ENCODE measurements around the gene ARRB2.
A peak's percentile ranks its signal among the peaks of the same experiment; 100 is the strongest.

ARRB2 gene

DNA sequence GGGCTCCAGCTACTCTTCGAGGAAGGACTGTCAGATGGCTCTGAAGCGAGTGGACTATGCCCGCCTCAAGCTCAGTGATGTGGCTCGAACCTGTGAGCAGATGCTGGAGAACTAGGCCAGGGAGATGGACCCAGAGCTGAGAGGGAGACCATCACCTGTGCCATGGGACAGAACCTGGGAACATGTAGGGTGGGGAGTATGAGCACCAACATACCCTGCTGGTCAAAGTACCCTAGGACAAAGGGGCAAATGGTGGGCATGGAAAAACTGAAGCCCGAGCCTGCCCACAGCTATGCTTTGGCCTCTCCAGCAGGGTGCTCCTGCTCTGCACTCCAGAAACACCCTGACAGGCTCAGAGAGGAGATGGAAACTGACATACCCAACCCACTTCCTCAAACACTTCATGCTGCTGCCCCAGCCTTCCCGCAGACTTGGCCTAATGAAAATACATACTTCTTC lies 22.7 kb downstream of the ARRB2 start:
- peaks cover 5% of the 10 kb centered on the region for H3K36me3 Mint-ChIP-seq (ENCODE audit: low read depth)
- no peaks in the 10 kb centered on the region for H3K9me3 Mint-ChIP-seq
- H3K27me3 Mint-ChIP-seq, result peaks cover 1% of the 10 kb centered on the region
- peaks cover 65% of the 10 kb centered on the region for H3K4me1 Mint-ChIP-seq (ENCODE audit: low read depth)
- no peak overlapping the region for H3K27ac Mint-ChIP-seq
- H3K4me3 Mint-ChIP-seq, result peak overlapping the region; percentile 96

DNA sequence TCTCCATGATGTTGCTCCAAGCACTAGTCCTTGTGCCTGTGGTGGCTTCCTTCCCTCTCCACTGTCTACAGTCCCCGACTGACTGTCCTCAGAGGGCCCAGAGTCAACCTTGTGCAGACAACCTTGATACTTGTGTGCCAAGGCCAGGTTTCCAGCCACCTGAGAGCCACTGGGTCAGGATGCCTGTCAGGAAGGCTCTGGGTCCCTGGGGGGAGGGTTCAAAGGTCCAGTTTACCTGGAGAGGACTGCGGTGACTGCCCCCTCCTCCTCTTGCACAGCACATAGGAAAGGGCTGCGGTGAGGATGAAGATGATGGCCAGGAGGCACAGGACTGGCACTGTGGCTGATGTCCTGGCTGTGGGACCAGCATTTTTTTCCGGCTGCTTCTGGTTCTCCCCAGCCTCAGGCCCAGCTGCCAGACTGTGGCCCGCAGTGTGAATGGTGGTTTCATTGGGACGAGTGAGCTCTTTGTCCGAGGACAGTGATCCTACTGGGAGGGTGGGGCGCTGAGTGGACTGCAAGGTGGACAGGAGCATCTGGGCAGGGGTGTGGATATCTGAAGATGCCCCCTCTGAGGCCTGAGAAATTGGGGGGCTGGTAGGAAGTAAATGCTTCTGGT lies 24.5 kb downstream of the ARRB2 start:
- Mint-ChIP-seq H3K4me3 (no peak overlapping the region), H3K27me3 (peaks cover 5% of the 10 kb centered on the region), H3K4me1 (ENCODE audit: low read depth) (peaks cover 66% of the 10 kb centered on the region), H3K27ac (no peak overlapping the region), H3K9me3 (no peaks in the 10 kb centered on the region), H3K36me3 (ENCODE audit: low read depth) (peaks cover 5% of the 10 kb centered on the region)

DNA sequence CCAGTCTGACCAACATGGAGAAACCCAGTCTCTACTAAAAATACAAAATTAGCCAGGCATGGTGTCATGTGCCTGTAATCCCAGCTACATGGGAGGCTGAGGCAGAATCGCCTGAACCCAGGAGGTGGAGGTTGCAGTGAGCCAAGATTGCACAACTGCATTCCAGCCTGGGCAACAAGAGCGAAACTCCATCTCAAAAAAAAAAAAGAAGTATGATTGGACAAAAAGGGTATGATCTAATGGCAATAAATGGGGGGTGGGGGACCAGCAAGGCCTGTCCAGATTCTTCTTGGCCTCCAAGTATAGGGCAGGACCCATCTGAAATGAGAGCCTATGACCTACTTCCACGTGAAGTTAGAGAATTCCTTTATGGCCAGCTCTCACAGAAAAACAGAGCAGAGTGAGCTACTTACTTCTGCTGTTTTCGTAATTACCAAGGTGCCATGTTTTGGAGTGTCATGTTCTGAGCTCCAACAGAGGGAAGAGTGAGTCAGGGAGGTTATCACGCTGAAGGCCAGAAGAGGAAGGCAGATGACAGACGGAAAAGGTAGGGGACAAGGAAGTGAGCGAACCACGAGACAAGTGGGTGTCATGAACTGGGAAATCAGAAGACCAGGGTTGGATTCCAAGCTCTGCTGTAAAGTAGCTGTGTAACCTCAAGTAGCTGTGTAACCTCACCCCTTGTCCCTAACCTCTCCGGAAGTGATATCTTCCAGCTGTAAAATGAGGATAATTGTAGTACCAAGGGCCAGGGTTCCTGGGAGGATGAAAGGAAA lies 25.6 kb downstream of the ARRB2 start:
- Mint-ChIP-seq H3K27ac (peak overlapping the region; percentile 4), H3K9me3 (no peaks in the 10 kb centered on the region), H3K36me3 (ENCODE audit: low read depth) (peaks cover 5% of the 10 kb centered on the region), H3K27me3 (peaks cover 14% of the 10 kb centered on the region), H3K4me3 (no peak overlapping the region), H3K4me1 (ENCODE audit: low read depth) (peaks cover 62% of the 10 kb centered on the region)

DNA sequence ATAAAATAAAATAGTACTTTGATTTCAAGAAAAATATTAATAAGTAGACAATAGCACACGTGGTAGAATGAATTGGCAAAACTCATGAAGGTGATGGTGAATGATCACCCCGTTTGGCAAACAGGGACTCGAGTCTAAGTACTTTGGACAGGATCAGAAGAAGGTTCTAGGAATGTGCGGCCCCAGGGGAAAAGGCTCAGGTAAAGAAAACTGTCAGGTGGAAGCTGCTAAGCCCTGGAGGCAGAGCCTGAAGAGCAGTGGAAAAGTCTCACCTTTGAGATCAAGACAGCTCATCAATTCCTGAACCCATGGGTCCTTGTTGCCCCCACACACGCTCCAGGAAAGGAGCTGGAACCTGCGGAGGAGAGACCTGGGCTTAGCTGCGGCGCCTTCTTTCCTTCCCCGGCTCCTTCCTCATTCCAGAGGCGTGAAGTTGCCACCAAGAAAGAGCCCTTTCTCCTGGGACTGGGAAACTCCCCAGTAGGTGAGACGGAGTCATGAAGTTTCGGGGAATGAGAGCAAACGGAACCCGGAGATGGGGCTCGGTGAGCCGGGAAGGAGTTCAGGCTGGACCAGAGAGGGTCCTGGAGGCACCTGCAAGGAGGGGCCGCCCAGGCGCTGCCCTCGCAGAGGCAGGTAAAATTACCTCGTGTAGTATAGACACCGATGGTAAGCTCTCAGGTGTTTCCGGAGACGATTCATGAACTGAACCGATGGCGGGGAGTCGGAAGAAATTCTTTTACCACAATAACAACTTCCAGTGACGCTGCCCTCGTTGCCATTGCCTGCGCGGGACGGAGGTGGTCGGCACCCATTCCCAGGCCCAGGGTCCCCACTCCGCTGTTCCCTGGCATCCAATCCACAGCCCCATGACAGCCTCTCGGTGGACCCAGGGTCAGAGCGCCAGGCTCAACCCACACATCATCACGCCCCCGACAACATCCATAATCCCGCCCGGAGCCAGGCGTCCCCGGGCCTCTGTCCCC lies 28.0 kb downstream of the ARRB2 start:
- Mint-ChIP-seq H3K27ac (peak overlapping the region; percentile 40), H3K27me3 (peaks cover 14% of the 10 kb centered on the region), H3K9me3 (no peaks in the 10 kb centered on the region), H3K4me3 (peak overlapping the region; percentile 72), H3K36me3 (ENCODE audit: low read depth) (no peaks in the 10 kb centered on the region), H3K4me1 (ENCODE audit: low read depth) (peaks cover 44% of the 10 kb centered on the region)

DNA sequence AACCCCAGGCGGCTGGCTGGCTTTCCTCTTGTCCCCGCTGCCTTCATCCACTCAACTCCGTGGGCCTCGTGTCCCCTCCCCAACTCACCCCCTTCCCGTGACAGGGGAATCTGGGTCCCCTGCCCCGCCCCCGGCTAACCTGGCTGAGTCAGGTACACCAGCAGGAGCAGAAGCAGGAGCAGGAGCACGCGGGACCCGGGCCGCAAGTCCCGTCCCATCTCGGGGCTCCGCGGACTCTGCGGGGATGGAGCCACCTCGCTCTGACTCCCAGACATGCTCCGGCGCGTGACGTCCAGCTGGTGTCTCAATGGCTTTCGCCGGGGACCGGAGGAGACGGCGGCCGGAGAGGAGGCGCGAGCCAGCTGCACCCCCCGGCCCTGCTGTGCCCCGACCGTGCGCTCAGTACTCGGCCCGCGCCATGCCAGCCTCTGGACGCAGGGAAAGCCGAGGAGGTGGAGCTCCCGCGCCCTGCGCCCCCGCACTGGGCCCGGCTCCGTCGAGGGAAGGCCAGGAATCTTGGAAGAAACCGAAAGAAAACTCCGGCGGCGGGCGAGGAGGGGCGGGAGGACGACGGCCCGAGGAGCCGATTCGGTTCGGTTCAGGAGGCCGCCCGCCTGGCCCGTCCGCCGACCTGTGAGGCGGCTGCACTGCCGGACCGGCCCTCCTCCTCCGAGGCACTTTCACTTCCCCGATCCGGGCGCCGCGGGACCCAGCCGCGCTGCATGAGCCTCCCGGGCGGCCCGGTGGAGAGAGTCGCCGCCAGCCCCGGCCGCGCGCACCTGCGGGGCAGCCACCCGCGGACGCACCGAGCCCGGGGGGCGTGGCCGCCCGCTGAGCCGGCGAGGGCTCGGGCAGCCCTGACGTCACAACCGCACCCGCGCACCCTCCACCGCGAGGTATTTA lies 28.9 kb downstream of the ARRB2 start, which contains the start of the genes CXCL16 and ZMYND15:
Gene CXCL16 (minus strand): TSS at position 807 of the 903 bp plus-strand sequence. CDS start 589 bp downstream, at position 218.
Gene ZMYND15 (plus strand): TSS at position 712 of the 903 bp plus-strand sequence. CDS start 716 bp downstream, outside the sequence.
- Mint-ChIP-seq H3K36me3 (ENCODE audit: low read depth) (no peaks in the 10 kb centered on the region), H3K27me3 (peaks cover 14% of the 10 kb centered on the region), H3K4me3 (peak within 1 kb of the TSS; percentile 81), H3K4me1 (ENCODE audit: low read depth) (peaks cover 37% of the 10 kb centered on the region), H3K27ac (peak within 1 kb of the TSS; percentile 40), H3K9me3 (no peaks in the 10 kb centered on the region)

DNA sequence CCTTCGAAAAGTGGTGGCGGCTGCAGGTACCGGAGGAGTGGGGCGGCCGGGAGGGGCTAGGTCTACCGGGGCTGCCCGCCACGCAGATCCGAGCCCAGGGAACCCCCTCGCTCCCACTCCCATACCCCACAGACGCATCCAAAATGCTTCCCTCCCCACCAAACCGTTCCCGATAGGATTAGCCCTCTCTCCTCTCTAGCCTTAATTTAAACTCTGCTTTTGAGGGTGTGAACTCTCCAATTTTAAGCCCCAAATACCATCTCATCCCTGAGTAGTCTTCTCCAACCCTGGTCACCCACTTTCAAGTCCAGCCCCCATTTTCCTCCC lies 29.6 kb downstream of the ARRB2 start:
- peak overlapping the region; percentile 81 for H3K4me3 Mint-ChIP-seq
- H3K36me3 Mint-ChIP-seq (ENCODE audit: low read depth), result no peaks in the 10 kb centered on the region
- no peaks in the 10 kb centered on the region for H3K9me3 Mint-ChIP-seq
- H3K27ac Mint-ChIP-seq, result no peak overlapping the region
- peaks cover 14% of the 10 kb centered on the region for H3K27me3 Mint-ChIP-seq
- H3K4me1 Mint-ChIP-seq (ENCODE audit: low read depth), result peaks cover 33% of the 10 kb centered on the region

DNA sequence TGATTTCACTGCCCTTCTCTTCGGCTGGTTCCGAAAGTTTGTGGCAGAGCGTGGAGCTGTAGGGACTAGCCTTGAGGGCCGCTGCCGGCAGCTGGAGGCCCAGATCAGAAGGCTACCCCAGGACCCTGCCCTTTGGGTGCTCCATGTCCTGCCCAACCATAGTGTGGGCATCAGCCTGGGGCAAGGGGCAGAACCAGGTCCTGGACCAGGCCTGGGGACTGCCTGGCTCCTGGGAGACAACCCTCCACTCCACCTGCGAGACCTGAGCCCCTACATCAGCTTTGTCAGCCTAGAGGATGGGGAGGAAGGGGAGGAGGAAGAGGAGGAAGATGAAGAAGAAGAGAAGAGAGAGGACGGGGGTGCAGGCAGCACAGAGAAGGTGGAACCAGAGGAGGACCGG lies 30.2 kb downstream of the ARRB2 start:
- Mint-ChIP-seq H3K27ac (no peak overlapping the region), H3K36me3 (ENCODE audit: low read depth) (no peaks in the 10 kb centered on the region), H3K4me1 (ENCODE audit: low read depth) (peaks cover 33% of the 10 kb centered on the region), H3K4me3 (peak overlapping the region; percentile 81), H3K27me3 (peaks cover 14% of the 10 kb centered on the region), H3K9me3 (no peaks in the 10 kb centered on the region)

DNA sequence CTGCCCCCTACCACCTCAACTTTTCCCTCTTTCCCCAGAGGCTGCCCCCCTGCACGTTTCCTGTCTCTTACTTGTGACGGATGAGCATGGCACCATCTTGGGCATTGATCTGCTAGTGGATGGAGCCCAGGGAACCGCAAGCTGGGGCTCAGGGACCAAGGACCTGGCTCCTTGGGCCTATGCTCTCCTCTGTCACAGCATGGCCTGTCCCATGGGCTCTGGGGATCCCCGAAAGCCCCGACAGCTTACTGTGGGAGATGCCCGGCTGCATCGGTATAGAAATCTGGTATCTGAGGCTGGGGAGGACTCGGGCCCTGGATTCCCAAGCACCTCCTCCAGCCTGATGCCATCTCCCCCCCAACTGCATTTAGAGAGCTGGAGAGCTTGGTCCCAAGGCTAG lies 31.1 kb downstream of the ARRB2 start:
- no peaks in the 10 kb centered on the region for H3K36me3 Mint-ChIP-seq (ENCODE audit: low read depth)
- no peak overlapping the region for H3K4me3 Mint-ChIP-seq
- H3K4me1 Mint-ChIP-seq (ENCODE audit: low read depth), result peaks cover 23% of the 10 kb centered on the region
- no peak overlapping the region for H3K27ac Mint-ChIP-seq
- peaks cover 14% of the 10 kb centered on the region for H3K27me3 Mint-ChIP-seq
- H3K9me3 Mint-ChIP-seq, result no peaks in the 10 kb centered on the region

DNA sequence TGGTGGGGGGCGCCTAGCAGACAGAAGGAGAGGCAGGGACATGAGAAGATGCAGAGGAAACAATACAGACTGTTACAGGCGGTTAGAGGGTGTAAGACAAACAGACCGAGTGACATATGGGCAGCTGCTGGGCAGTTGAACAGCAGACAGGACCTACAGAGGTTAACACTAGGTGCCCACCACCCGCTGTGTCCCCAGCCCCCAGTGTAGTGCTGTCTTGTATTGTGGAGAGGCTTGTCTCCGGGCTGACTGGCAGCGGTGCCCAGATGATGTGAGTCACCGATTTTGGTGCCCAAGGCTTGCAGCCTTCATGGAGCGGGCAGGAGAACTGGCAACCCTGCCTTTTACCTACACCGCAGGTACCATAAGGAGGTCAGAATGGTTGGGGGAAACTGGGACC lies 31.7 kb downstream of the ARRB2 start:
- Mint-ChIP-seq H3K27me3 (peaks cover 14% of the 10 kb centered on the region), H3K4me3 (no peak overlapping the region), H3K27ac (no peak overlapping the region), H3K36me3 (ENCODE audit: low read depth) (no peaks in the 10 kb centered on the region), H3K4me1 (ENCODE audit: low read depth) (peaks cover 22% of the 10 kb centered on the region), H3K9me3 (no peaks in the 10 kb centered on the region)

DNA sequence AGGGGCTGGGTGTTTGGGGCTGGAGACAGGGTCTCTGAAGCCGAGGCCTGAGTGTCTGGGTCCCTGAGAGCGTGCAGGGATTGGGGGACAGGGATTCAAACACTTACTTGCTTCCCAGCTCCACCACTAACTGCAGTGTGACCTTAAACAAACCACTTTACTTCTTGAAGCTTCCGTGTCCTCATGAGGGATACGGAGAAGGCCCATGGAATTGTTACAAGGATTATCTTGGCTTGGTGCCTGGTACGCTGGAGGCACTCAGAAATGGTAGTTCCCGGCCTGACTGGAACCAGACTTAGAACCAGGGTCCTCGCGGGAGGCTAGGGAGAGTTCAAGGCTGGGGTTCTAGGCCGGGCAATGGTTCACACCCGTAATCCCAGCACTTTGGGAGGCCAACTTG lies 32.2 kb downstream of the ARRB2 start:
- Mint-ChIP-seq H3K4me3 (no peak overlapping the region), H3K27me3 (peaks cover 14% of the 10 kb centered on the region), H3K9me3 (no peaks in the 10 kb centered on the region), H3K4me1 (ENCODE audit: low read depth) (peaks cover 23% of the 10 kb centered on the region), H3K27ac (no peak overlapping the region), H3K36me3 (ENCODE audit: low read depth) (no peaks in the 10 kb centered on the region)

DNA sequence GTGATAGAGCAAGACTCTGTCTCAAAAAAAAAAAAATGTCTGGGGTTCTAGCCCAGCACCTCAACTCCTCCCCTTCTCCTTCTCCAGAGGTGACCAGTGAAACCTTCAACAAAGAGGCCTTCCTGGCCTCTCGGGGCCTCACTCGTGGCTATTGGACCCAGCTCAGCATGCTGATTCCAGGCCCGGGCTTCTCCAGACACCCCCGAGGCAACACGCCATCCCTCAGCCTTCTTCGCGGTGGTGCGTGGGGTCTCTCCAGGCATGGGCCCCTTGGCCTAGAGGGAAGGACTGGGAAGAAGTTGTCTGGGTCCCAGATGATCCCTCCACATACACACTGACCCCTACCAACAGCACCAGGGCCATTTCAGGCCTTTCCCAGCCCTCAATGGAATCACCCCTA lies 32.8 kb downstream of the ARRB2 start:
- no peaks in the 10 kb centered on the region for H3K36me3 Mint-ChIP-seq (ENCODE audit: low read depth)
- no peak overlapping the region for H3K27ac Mint-ChIP-seq
- no peaks in the 10 kb centered on the region for H3K9me3 Mint-ChIP-seq
- H3K4me3 Mint-ChIP-seq, result no peak overlapping the region
- H3K27me3 Mint-ChIP-seq, result peaks cover 11% of the 10 kb centered on the region
- peaks cover 27% of the 10 kb centered on the region for H3K4me1 Mint-ChIP-seq (ENCODE audit: low read depth)

DNA sequence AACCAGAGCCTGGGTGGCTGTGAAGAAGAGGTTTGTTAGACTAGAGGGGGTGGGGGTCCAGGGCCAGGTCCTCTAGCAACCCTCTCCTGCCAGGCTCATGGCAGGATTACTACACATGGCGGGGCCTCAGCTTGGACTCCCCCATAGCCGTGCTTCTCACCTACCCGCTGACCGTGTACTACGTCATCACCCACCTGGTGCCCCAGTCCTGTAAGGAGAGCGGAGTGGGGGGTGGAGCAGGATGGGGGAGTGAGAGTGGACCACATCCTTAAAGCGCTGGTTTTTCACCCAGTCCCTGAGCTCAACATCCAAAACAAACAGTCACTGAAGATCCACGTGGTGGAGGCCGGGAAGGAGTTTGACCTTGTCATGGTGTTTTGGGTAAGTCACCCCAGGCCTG lies 33.5 kb downstream of the ARRB2 start:
- no peaks in the 10 kb centered on the region for H3K9me3 Mint-ChIP-seq
- peaks cover 14% of the 10 kb centered on the region for H3K27me3 Mint-ChIP-seq
- H3K27ac Mint-ChIP-seq, result no peak overlapping the region
- H3K36me3 Mint-ChIP-seq (ENCODE audit: low read depth), result no peaks in the 10 kb centered on the region
- peaks cover 25% of the 10 kb centered on the region for H3K4me1 Mint-ChIP-seq (ENCODE audit: low read depth)
- H3K4me3 Mint-ChIP-seq, result no peak overlapping the region

DNA sequence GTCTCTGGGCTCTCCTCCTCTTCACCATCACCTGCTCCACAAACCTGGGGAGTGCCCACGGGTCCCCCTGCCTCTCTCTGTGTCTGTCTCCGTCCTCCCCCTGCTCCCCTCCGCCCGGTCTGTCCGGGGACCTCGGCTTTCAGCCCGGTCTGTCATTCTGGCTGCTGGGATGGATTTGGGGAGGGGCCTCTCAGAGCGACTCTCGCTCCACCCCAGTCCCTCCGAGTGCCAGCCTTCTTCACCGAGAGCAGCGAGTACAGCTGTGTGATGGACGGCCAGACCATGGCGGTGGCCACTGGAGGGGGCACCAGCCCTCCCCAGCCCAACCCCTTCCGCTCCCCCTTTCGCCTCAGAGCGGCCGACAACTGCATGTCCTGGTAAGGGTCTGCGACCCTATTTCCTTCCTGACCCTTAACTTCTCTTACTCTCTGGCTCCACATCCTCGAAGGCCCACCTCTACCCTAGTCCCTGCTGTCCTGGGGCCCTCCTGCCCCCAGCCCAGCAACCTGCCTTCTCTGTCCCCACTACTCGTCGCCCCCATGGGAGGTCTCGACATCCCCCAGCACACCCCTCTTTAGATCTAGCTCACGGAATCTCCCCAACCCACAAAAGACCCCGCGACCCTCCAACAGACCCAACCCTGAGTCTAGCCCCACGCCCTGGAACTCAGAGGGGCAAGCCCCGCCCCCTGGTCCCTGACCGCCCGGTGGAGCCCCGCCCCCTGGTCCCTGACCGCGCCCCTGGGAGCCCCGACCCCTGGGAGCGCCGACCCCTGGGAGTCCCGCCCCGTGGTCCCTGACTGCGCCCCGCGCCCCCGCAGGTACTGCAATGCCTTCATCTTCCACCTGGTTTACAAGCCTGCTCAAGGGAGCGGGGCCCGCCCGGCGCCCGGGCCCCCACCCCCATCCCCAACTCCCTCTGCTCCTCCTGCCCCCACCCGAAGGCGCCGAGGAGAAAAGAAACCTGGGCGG lies 34.9 kb downstream of the ARRB2 start:
- H3K27ac Mint-ChIP-seq, result no peak overlapping the region
- no peak overlapping the region for H3K4me3 Mint-ChIP-seq
- H3K4me1 Mint-ChIP-seq (ENCODE audit: low read depth), result peaks cover 18% of the 10 kb centered on the region
- no peaks in the 10 kb centered on the region for H3K36me3 Mint-ChIP-seq (ENCODE audit: low read depth)
- H3K27me3 Mint-ChIP-seq, result peaks cover 13% of the 10 kb centered on the region
- H3K9me3 Mint-ChIP-seq, result no peaks in the 10 kb centered on the region
